HG03469 (cell line): ENCODE measurements around the gene ACY1.
"Not testable (repeated sequence)": the region's sequence is repeated elsewhere in the genome, so short reads cannot be mapped to it uniquely, and the experiment has no call there.

Source experiments
- ATAC-seq: cut with Tn5 transposase; IDR thresholded peaks from one replicate; pipeline ENCODE4 v1.9.1; 2021; ENCODE audit warnings: mild to moderate bottlenecking, moderate library complexity, moderate number of reproducible peaks; ENCODE audit not compliant: unreplicated experiment

ACY1 gene

DNA sequence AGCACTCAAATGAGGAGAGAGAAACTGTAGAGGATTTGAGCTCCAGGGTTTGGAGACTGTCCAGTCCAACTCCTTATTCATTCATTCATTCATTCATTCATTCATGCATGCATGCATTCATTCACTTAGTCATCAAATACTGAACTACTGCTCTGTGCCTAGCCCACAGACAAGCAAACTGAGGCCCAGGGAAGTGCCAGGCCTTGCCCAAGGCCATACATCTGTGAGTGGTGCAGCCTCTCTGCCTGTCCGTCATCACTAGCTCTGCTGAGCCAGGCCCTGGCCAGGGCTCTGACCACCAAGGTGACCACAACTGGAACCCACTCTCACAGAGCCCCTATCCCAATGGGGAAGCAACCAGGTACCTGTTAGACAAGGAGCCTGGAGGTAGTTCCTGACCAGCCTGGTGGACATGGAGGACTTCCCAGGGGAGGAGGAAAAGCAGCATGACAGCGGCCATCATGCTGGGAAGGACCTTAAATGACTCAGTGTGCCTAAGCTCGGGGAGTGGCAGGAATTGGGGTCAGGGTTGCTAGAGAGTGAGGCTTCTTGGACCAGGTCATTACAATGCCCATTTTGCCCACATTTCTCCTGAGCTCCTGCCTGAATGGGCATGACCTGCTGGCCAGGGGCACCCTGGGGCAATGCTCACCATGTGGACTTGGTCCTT is 39.9 kb downstream of the ACY1 start:
- ATAC-seq = no peak

DNA sequence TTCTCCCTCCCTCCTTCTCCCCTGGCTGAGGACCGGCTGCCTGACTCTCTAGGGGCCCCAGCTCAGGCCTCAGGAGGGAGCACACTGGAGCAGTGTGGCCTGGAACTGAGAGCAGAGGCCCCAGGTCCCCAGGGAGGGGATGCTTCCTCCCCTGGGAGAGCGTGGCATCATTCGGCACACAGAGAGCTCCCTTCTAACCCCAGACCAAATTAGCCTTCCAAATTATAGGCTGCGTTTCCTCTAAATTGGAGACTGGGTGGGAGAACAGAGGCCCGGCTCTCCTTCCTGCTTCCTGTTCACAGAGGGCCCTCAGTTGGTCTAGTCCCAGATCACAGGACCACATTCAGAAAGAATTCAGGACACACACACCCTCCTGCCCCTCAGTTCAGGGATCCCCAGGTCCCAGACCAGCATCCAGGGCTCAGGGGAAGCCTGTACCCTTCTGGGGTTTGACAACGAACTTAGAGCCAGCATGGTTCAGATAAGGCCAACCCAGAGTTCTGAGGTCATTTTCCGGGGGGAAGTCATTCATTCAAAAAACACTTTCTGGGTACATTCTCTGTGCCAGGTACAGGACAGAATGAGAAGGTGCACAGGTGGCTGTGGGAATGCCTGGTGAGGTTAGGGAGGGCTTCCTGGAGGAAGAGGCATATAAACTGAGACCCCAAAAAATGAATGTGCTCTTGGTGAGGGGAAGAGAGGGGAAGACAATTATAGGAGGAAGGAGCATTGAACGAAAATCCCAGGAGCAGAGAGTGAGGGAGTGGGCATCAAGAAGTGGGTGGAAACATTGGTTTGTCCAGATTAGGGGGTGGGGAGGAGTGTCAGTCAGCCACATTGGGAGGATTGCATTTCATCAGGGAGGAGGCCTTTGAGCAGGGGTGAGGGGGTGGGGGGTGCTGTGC is 40.8 kb downstream of the ACY1 start:
- ATAC-seq = peak; percentile 56

DNA sequence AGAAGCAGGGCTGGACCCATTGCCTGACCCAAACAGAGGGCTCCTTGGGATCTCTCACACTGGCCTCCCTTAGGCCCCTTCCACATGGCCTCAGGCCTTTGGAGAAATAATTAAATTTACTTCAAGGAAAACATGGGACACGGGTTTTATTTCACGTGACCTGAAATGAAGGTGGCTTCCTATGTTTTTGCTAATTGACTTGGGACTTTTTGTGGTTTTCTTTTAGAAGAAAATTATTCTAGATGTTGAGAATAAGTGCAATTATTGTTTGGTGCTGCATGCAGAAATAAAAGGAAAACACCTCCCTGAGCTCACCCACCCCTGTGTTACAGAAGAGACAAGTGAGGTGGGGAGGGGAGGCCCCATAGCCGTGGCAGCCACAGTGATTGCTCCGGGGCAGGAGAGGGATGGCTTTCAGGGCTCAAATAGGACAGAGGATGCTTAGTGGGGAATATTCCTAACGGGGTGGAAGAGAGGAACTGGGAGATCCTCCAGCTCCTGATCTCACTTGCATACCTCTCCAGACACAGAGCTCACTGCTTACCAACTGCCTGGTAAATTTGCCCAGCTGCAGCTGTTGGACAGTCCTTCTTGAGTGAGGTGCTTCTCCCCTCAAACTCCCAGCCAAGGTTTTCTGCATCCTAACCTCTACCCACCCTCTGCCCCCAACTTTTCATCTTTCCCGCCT is 41.6 kb downstream of the ACY1 start:
- ATAC-seq = no peak

DNA sequence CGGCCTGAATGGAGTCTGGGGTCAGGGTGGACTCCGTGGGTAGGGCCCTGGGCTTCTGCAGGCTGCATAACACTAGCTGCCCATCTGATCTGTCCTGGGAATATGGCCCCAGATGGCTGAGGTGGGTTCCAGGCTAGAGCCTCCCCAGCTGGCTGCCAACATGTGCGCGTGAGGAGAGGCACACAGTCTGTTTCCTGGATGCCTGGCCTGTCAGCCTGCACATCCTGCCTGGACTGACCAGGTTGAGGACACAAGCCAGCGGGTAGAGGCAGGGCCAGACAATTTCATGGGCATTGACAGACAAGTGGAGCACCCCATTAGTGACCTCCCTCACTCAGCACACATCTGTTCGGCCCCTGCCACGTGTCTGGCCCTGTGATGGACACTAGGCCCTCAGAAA is 42.1 kb downstream of the ACY1 start:
- no peak for ATAC-seq

DNA sequence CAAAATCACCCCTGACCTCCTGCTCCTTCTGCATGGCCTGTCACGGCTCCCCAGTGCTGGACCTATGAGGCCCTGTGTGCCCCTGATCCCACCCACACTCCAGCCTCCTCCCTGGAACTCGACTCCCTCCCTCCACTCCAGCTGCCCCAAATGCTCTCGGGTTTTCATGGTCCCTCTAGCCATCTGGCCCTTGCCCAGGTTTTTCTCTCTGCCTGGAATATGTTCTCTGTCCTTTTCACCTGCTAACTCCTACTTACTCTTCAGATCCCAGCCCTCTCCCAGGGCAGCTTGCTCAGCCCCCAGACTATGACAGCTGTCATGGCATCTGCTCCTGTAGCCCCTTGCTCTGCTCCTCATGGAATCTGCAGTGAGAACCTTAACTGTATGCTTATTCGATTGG is 42.7 kb downstream of the ACY1 start:
- no peak for ATAC-seq

DNA sequence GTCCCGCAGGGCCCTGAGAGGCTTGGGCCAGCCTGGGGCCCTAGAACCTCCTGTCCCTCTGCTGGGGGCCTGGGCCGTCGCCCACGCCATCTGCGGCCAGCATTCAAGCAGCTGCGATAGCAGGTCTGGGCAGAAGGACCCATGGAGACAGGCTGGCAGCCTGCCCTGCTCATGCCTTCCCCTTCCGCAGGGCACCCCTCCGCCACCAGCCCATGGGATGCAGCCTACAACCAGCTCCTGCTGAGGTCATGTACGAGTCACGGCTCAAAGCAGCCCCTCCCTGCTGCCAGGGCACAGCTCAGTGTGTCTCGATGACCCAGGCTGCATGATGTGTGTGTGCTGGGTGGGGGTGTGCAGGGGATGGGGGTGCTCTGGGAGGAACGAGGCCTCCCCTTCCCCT is 45.2 kb downstream of the ACY1 start:
- no peak for ATAC-seq

DNA sequence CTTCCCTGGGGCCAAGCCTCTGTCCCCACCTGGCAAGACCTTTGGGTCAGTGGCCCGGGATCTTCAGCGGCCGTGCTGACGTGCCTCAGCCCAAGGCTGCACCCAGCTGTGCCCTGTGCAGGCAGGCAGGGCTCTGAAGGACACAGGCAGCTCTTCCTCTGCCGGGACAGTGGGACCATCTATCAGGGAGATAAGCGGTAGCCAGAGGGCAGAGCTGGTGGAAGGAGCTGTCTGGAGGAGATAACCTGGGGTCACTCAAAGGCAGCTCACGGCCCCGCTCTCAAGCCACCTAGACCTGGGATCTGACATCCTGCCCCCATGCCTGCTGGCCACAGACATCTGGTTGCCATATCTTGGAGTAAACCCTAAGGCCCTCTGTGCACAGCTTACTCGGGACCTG is 45.7 kb downstream of the ACY1 start:
- no peak for ATAC-seq

DNA sequence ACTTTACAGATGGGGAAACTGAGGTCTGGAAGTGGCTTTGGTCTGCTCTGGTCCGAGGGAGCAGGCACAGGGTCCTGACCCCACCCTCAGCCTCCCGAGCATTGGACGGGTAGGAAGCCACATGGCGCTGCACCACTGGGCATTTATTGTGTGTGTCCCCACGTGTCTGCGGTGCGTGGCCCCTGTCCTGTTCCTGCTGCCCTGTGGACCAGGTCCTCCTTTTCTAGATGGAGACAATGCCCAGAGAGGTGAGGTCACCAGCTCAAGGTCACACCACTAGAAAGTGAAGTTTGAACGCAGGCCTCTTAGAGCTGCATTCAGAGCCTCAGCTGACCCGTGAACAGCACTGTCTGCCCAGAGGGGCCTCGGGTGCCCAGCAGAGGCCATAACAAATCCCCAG is 46.2 kb downstream of the ACY1 start:
- ATAC-seq = no peak

DNA sequence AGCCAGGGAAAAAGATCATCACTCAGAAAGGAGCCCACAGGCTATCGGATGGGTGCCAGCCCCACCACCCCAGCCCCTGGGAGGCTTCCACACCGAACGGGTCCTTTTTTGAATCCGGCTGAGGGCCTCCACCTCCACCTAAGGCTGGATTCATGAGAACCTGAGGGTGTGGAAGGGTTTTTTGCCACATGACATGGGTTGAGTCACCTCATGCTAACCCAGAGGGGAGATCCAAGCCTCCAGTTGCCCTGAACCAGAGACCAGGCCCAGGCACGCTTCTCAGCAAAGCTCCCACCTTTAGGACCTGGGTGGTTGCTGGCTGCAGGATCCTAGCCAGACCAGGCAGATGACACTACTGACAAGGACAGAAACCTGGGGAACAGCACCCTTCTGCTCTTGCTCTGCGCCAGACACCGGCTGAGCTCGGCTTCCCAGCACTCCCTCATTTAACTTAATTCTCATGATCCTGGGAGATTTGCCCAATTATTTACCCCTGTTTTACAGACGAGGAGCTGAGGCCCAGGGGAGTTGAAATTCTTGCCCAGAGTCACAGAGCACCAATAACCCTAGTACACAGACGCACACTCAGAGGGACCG is 47.5 kb downstream of the ACY1 start:
- ATAC-seq = no peak

DNA sequence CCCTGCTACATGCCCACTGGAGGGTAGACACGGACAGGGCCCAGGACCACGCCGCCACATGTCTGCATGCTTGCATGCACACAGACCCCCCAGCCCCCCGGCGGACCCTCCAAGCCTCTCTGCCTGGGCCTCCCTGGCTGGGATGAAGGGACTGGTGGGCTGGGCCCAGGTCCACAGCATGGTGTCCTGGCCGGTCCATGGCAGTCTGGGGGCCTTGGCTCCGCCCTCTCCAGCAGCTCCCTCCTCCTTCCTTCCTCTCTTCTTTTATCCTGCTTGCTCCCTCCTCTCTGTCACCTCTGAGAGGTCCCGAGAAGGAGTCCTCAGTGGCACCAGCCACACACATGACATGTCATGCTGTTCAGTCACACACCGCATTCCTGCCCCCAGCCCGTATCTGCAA is 48.6 kb downstream of the ACY1 start:
- ATAC-seq = no peak

DNA sequence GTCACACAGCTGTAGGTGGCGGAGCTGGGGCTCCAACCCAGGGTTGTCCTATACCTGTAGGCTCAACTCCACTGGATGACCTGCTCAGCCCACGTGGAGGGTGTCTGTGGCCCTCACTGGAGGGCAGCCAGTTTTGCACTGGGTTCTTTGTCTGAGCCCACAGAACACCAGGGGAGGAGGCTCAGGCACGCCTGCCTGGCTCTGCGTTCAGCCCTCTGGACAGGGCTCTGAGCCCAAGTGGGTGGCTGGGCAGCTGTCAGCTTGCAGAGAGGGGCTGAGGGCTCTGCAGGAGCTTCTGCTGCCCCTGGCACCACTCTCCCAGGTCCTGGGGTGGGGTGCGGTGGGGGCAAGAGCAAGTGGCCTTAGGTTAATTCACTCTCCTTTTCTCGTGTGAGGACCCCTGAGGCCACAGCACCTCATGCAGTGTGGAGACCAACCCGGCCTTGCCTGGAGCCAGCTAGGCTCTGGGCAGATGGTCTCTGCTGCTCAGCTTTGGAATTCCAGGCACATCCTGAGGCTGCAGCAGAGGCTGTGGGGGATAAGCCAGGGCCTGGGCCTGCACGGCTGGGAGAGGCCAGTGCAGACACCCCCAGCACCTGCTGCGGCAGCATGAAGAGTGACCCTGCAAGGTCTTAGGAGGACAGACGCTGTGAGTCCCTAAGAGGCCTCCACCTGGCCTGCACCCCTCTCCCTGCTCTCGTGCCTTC is 49.5 kb downstream of the ACY1 start:
- no peak for ATAC-seq

DNA sequence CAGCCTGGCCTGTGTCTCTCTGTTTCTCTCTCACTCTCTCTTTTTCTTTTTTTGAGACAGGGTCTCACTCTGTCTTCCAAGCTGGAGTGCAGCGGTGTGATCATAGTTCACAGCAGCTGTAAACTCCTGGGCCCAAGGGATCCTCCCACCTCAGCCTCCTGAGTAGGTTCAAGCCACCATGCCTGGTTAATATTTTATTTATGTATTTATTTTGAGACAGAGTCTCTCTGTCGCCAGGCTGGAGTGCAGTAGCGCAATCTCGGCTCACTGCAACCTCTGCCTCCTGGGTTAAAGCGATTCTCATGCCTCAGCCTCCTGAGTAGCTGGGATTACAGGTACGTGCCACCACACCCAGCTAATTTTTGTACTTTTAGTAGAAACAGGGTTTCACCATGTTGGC is 50.4 kb downstream of the ACY1 start:
- ATAC-seq = not testable (repeated sequence)

DNA sequence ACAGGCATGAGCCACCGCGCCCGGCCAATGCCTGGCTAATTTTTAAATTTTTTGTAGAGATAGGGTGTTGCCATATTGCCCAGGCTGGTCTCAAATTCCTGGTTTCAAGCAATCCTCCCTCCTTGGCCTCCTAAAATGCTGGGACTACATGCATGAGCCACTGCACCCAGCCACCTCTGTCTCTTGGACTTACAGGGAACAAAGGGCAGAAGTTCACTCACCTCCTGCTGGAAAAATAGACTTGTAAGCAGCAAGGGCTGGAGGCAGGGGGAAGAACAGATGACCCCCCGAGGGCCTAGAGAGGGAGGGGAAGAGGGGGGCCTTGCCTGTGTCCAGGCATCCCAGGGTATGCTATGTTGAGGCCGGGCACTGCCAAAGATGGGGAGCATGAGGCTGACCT is 50.9 kb downstream of the ACY1 start:
- no peak for ATAC-seq

DNA sequence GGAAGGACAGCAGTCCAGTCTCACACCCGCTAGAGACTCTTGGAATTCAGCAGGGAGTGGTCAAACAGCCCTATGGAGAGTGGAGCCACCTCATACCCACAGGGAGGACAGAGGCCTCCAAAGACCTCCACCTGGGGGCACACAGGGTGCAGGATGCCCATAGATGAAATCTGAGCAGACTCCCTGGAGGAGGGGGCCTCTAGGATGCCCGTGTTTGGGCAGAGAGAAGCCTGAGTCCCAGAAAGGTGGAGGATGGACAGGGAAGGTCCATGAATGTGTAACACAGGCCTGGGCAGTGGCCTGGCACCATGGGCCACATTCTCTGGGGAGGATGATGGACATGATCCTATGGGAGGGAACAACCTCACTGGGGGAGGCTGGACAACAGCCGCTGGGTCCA is 51.3 kb downstream of the ACY1 start:
- ATAC-seq = no peak

DNA sequence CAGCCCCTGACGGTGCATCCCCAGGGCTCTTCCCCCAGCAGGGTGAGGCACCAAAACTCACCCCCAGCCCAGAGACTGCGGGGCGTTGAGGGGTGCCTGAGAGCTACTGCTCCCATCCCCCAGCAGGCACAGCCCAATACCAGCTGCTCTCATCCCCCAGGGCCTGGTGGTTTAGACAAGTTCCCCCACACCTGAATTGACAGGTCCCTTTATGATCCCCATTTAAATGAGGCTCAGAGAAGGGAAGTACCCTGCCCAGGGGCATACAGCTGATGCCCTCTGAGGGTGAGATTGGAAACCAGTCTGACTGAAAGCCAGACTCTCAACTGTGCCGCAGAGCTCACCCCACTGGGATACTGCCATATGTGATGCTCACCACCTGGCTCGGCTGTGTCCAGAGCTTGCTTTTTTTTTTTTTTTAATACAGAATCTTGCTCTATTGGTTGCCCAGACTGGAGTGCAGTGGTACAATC is 52.9 kb downstream of the ACY1 start:
- no peak for ATAC-seq

DNA sequence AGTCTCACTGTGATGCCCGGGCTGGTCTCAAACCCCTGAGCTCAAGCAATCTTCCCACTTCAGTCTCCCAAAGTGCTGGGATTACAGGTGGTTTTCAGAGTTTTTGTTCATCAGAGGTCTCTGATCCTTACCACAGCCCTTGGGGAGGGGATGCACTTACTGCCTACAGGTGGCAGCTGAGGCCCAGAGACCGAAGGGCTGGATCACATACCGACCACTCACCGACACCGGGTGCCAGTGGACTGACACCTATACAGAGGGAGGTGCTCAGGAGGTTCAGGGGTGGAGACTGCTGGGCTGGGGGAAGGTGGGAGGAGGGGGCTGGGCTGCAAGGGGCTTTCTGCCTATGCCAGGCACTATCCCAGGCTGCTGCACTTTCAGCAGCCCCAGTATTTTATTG is 53.5 kb downstream of the ACY1 start:
- no peak for ATAC-seq

DNA sequence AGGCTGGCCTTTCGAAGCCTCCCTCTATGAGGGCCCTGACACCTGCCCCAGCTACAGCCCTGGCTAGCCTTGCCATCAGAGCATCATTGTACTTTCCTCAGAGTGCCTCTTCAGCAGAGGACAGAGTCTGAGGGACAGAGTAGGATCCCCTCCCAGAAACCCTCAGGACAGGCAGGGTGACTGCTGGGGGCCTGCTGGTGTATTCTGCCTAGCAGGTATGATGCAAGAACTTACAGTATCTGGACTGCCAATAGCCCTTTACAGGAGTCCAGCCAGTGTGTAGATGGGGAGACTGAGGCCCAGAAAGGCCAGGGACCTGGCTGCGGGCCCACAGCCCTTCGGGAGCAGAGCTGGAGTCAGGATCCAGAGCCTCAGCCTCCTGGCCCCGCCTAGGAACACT is 54.0 kb downstream of the ACY1 start:
- ATAC-seq = no peak

DNA sequence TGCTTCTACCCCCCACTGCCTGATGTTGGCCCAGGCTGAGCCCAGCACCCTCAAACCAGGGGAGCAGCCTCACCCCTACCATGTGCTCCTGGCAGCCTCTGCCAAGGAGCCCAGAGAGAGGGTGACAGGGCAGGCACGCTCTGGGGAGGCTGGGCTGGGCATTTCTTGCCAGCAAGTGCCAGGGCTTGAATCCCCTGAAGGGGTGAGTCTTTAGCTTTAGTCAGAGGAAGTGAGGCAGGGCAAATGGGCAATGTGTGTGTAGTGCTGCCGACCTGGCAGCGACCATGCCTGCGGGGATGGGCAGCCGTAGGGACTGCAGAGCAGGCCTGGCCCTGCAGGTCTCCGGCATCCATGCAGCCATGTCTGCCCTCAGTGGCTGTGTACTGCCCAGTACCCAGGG is 54.9 kb downstream of the ACY1 start:
- no peak for ATAC-seq
